ENCODE results near the gene LRRC75B. TPM values are rescaled to one million over a fixed set of nuclear protein-coding genes. Genes with fewer than 3 reads are reported as not detected.

LRRC75B gene
- total and polyA plus RNA-seq, 9 donors, result 2.5 to 26.5 (median 22.1) TPM

DNA sequence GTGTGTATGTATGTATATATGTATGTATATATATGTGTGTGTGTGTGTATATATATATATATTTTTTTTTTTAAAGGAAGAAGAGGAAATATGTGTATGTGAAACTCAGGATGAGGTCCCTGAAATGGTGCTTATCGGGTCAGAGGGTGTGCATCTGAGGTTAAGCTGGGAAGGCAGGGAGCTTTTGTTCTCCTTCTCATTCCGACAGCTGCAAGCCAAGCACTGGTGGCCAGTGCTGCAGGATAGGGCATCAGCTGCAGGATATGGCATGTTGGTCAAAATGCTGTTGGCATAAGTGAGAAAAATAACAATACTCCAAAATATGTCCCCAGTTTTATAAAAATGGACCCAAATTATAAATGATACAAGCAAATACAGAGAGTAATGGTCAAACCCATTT lies 29.6 kb downstream of the LRRC75B start:
- Histone ChIP-seq H3K4me3 (no peak overlapping the region), H3K27ac (no peak overlapping the region), H3K9me3 (no peaks in the 10 kb centered on the region), H3K27me3 (no peaks in the 10 kb centered on the region), H3K4me1 (ENCODE audit: insufficient read depth) (no peaks in the 10 kb centered on the region), H3K36me3 (no peaks in the 10 kb centered on the region)
- 86 to 94% (median 91%) methylated on average over 2 of the region's 2 CpGs for WGBS, 3 donors
- intact Hi-C loops (cut with DNase I), result no loop called here
- DNase-seq, result no peak
- TF ChIP-seq, protein P1, sequence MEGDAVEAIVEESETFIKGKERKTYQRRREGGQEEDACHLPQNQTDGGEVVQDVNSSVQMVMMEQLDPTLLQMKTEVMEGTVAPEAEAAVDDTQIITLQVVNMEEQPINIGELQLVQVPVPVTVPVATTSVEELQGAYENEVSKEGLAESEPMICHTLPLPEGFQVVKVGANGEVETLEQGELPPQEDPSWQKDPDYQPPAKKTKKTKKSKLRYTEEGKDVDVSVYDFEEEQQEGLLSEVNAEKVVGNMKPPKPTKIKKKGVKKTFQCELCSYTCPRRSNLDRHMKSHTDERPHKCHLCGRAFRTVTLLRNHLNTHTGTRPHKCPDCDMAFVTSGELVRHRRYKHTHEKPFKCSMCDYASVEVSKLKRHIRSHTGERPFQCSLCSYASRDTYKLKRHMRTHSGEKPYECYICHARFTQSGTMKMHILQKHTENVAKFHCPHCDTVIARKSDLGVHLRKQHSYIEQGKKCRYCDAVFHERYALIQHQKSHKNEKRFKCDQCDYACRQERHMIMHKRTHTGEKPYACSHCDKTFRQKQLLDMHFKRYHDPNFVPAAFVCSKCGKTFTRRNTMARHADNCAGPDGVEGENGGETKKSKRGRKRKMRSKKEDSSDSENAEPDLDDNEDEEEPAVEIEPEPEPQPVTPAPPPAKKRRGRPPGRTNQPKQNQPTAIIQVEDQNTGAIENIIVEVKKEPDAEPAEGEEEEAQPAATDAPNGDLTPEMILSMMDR (IDR thresholded peaks at IDR 0.05), result no peak
- TF ChIP-seq POLR2A (IDR thresholded peaks at IDR 0.05) (no peak), EP300 (IDR thresholded peaks at IDR 0.05) (no peak)

DNA sequence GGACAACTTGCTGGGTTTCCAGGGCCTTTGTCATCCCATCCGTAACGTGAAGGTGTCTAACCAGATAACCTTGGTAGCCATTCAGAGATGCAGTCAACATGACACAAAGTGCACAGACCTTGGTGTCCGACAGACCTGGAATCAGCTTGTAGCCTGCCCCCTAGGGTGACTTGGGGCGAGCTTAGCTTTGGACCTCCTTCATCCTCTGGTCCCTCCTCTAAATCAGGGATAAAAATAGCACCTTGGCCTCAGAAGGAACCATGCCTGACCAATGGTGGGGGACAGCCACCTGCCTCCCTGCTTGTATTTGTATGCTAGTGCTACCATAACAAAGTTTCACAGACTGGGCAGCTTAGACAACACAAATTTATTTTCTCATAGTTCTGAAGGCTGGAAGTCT lies 33.4 kb downstream of the LRRC75B start:
- Histone ChIP-seq H3K36me3 (no peaks in the 10 kb centered on the region), H3K27me3 (no peaks in the 10 kb centered on the region), H3K9me3 (no peaks in the 10 kb centered on the region), H3K4me1 (ENCODE audit: insufficient read depth) (peaks cover 6% of the 10 kb centered on the region), H3K27ac (no peak overlapping the region), H3K4me3 (no peak overlapping the region)
- TF ChIP-seq POLR2A (IDR thresholded peaks at IDR 0.05) (no peak), EP300 (IDR thresholded peaks at IDR 0.05) (no peak)
- TF ChIP-seq, protein P1 (IDR thresholded peaks at IDR 0.05), result no peak
- WGBS, 3 donors, result 35 to 43% (median 40%) methylated on average over 4 of the region's 4 CpGs
- intact Hi-C loops (cut with DNase I), result no loop called here
- no peak for DNase-seq

DNA sequence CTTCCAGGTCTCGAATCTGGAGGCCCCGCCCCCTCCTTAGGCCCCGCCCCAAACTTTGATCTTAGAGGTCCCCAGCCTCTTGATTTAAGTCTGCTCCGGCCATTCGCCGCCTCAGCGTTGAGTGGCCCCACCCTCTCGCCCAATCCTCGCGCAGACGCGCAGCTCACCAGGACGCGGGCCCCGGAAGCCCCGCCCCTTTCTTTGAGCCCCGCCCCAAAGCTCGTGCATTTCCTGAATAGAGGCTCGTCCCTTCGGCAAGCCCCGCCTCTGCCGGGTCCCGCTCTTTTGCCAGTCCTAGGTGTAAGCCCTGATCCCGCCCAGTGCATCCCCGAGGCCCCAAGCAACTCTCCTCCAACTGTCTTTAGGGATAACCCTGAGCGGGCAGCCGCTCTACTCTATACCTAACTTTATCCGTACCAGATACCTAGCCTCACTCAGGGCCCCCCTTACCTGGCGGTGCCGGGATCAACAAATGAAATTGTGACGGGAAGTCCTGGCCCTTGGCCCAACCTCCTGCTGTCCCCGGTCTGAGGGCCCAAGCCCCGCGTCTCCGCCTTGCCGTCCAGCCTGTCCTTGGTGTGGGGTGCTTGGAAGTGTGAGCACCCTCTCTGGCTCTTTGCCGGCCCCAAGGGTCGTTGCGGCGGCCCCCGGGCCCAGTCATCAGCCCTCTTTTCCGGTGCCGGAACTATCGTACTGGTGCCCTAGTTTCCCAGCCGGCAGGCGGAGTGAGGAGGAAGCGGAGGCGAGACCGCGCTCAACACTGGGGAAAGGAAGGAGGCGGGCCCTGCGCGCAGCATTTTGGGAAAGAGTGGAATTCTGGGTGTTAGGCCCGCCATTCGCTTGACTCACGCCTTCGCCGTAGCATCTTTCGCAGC lies 37.5 kb downstream of the LRRC75B start, which contains the start of gene SNRPD3:
Gene SNRPD3, plus strand, starts transcription at position 835 of the 875 bp plus-strand sequence. CDS start 1,676 bp downstream, outside the sequence.
- TF ChIP-seq EP300 (IDR thresholded peaks at IDR 0.05) (peak; percentile 71), POLR2A (IDR thresholded peaks at IDR 0.05) (peak; percentile 61)
- TF ChIP-seq, protein P1 (IDR thresholded peaks at IDR 0.05), result peak in 2 of 3 donors; percentile 54 to 66
- Histone ChIP-seq H3K4me3 (peak within 1 kb of the TSS; percentile 90), H3K9me3 (no peaks in the 10 kb centered on the region), H3K4me1 (ENCODE audit: insufficient read depth) (peaks cover 12% of the 10 kb centered on the region), H3K27me3 (no peaks in the 10 kb centered on the region), H3K27ac (peak within 1 kb of the TSS; percentile 88 to 92), H3K36me3 (no peaks in the 10 kb centered on the region)
- 0 to 1% (median 0%) methylated on average over 53 to 59 of the region's 59 CpGs for WGBS, 3 donors
- intact Hi-C loops (cut with DNase I), result no loop called here
- DNase-seq, result peak; percentile 100

DNA sequence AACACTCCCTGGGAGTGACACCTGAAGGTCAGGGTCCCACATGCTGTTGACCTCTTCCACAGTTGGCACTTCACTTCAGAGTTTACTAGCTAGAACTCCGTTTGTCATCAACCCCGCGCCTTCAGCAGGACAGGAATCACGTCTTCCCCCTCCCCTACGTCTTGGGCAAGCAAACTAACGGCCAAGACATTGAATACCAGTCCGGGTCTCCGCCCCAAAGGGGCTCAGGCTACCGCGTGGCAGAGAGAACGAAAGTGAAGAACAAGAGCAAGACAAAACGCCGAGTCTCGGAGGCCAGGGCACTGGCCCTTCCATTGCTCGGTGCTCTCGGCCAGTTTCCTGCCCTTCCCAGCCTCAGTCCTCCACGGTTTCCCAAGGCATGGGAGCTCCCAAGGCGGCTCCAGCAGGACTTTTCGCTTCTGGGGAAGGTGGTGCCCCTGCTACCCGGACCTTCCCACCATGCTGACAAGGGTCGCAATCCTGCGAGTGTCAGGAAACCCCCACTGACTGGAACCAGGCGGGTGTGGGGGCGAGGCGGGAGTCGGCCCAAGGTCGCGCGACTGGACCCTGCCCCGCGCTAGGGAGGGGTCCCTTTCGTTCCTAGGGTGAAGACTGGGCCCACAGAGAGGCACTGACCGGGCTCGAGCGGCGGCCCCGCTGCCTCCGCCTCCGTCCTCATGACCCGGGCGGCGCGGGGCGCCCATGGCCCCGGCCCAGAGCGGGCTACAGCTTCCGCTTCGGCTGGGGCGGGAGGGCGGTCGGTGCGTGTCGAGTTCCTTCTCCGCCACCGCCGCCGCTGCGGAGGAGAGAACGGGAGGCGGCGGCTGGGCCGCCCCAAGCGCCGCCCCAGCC lies 38.3 kb downstream of the LRRC75B start, which contains the start of gene GUCD1:
Gene GUCD1, minus strand, starts transcription at position 826 of the 852 bp plus-strand sequence. Its CDS starts 147 bp downstream, at position 679.
- peaks cover 12% of the 10 kb centered on the region for H3K4me1 ChIP-seq (ENCODE audit: insufficient read depth)
- peak within 1 kb of the TSS; percentile 88 to 92 for H3K27ac ChIP-seq
- peak within 1 kb of the TSS; percentile 90 for H3K4me3 ChIP-seq
- intact Hi-C loops (cut with DNase I), result no loop called here
- TF ChIP-seq POLR2A (IDR thresholded peaks at IDR 0.05), result peak; percentile 74
- TF ChIP-seq, protein P1 (IDR thresholded peaks at IDR 0.05), result no peak
- no peaks in the 10 kb centered on the region for H3K27me3 ChIP-seq
- H3K36me3 ChIP-seq, result no peaks in the 10 kb centered on the region
- peak in 1 of 5 donors; percentile 26 for DNase-seq
- WGBS, 3 donors, result 0% methylated on average over 30 to 64 of the region's 64 CpGs
- no peaks in the 10 kb centered on the region for H3K9me3 ChIP-seq
